ENCODE measurements around the gene FOXO1.
"Not testable (repeated sequence)": the region's sequence is repeated elsewhere in the genome, so short reads cannot be mapped to it uniquely, and the experiment has no call there.

Gene FOXO1

GRCh38 chr13:40666045-40666932, at the start of gene FOXO1:
FOXO1 (minus strand) TSS chr13:40666641; CDS start chr13:40666212, 429 bp downstream.
- peak within 1 kb of the TSS; percentile 91 for H3K4me3 Mint-ChIP-seq
- H3K27me3 Mint-ChIP-seq = no peaks in the 10 kb centered on the region
- no peaks in the 10 kb centered on the region for H3K9me3 Mint-ChIP-seq
- H3K4me1 Mint-ChIP-seq (ENCODE audit: low read depth) = peaks cover 47% of the 10 kb centered on the region
- H3K27ac Mint-ChIP-seq = peak within 1 kb of the TSS; percentile 96
- peak; percentile 92 for DNase-seq
- peaks cover 22% of the 10 kb centered on the region for H3K36me3 Mint-ChIP-seq (ENCODE audit: low read depth)

- H3K36me3 Mint-ChIP-seq (ENCODE audit: low read depth) = peaks cover 65% of the 10 kb centered on the region
- H3K4me1 Mint-ChIP-seq (ENCODE audit: low read depth); H3K4me3 Mint-ChIP-seq; H3K9me3 Mint-ChIP-seq; H3K27me3 Mint-ChIP-seq; H3K27ac Mint-ChIP-seq; DNase-seq: not testable (repeated sequence)
Observed at GRCh38 chr13:40714433-40714832, 48.0 kb upstream of the FOXO1 start.

GRCh38 chr13:40706439-40706838, 40.0 kb upstream of the FOXO1 start:
- peak overlapping the region; percentile 19 for H3K27ac Mint-ChIP-seq
- DNase-seq = no peak
- no peak overlapping the region for H3K4me3 Mint-ChIP-seq
- peaks cover 11% of the 10 kb centered on the region for H3K36me3 Mint-ChIP-seq (ENCODE audit: low read depth)
- peaks cover 22% of the 10 kb centered on the region for H3K9me3 Mint-ChIP-seq
- no peaks in the 10 kb centered on the region for H3K27me3 Mint-ChIP-seq
- peaks cover 19% of the 10 kb centered on the region for H3K4me1 Mint-ChIP-seq (ENCODE audit: low read depth)

GRCh38 chr13:40697711-40698110, 31.3 kb upstream of the FOXO1 start:
- Mint-ChIP-seq H3K9me3 (no peaks in the 10 kb centered on the region), H3K36me3 (ENCODE audit: low read depth) (no peaks in the 10 kb centered on the region), H3K27me3 (no peaks in the 10 kb centered on the region), H3K4me3 (no peak overlapping the region), H3K4me1 (ENCODE audit: low read depth) (no peaks in the 10 kb centered on the region), H3K27ac (no peak overlapping the region)
- DNase-seq = no peak

- DNase-seq = no peak
- Mint-ChIP-seq H3K4me1 (ENCODE audit: low read depth) (no peaks in the 10 kb centered on the region), H3K27ac (peak overlapping the region; percentile 14), H3K9me3 (no peaks in the 10 kb centered on the region), H3K36me3 (ENCODE audit: low read depth) (no peaks in the 10 kb centered on the region), H3K4me3 (no peak overlapping the region), H3K27me3 (no peaks in the 10 kb centered on the region)
Observed at GRCh38 chr13:40694426-40694825, 28.0 kb upstream of the FOXO1 start.

- no peaks in the 10 kb centered on the region for H3K4me1 Mint-ChIP-seq (ENCODE audit: low read depth)
- no peak overlapping the region for H3K4me3 Mint-ChIP-seq
- DNase-seq = no peak
- no peaks in the 10 kb centered on the region for H3K9me3 Mint-ChIP-seq
- no peaks in the 10 kb centered on the region for H3K36me3 Mint-ChIP-seq (ENCODE audit: low read depth)
- no peaks in the 10 kb centered on the region for H3K27me3 Mint-ChIP-seq
- H3K27ac Mint-ChIP-seq = no peak overlapping the region
Observed at GRCh38 chr13:40692946-40693345, 26.5 kb upstream of the FOXO1 start.

GRCh38 chr13:40688781-40689180, 22.3 kb upstream of the FOXO1 start:
- Mint-ChIP-seq H3K9me3 (no peaks in the 10 kb centered on the region), H3K4me1 (ENCODE audit: low read depth) (no peaks in the 10 kb centered on the region), H3K27ac (no peak overlapping the region), H3K36me3 (ENCODE audit: low read depth) (no peaks in the 10 kb centered on the region), H3K27me3 (no peaks in the 10 kb centered on the region), H3K4me3 (no peak overlapping the region)
- no peak for DNase-seq

- peak overlapping the region; percentile 22 for H3K27ac Mint-ChIP-seq
- no peaks in the 10 kb centered on the region for H3K27me3 Mint-ChIP-seq
- H3K4me3 Mint-ChIP-seq = no peak overlapping the region
- peaks cover 16% of the 10 kb centered on the region for H3K4me1 Mint-ChIP-seq (ENCODE audit: low read depth)
- H3K9me3 Mint-ChIP-seq = no peaks in the 10 kb centered on the region
- DNase-seq = no peak
- no peaks in the 10 kb centered on the region for H3K36me3 Mint-ChIP-seq (ENCODE audit: low read depth)
Observed at GRCh38 chr13:40682449-40683240, 16.2 kb upstream of the FOXO1 start.

GRCh38 chr13:40681341-40682146, 15.1 kb upstream of the FOXO1 start:
- H3K36me3 Mint-ChIP-seq (ENCODE audit: low read depth) = no peaks in the 10 kb centered on the region
- H3K4me3 Mint-ChIP-seq = no peak overlapping the region
- H3K27me3 Mint-ChIP-seq = no peaks in the 10 kb centered on the region
- peaks cover 16% of the 10 kb centered on the region for H3K4me1 Mint-ChIP-seq (ENCODE audit: low read depth)
- DNase-seq = no peak
- H3K9me3 Mint-ChIP-seq = no peaks in the 10 kb centered on the region
- H3K27ac Mint-ChIP-seq = no peak overlapping the region

GRCh38 chr13:40680659-40681323, 14.3 kb upstream of the FOXO1 start:
- H3K27me3 Mint-ChIP-seq = no peaks in the 10 kb centered on the region
- no peaks in the 10 kb centered on the region for H3K9me3 Mint-ChIP-seq
- no peak overlapping the region for H3K27ac Mint-ChIP-seq
- no peak for DNase-seq
- peaks cover 16% of the 10 kb centered on the region for H3K4me1 Mint-ChIP-seq (ENCODE audit: low read depth)
- no peak overlapping the region for H3K4me3 Mint-ChIP-seq
- no peaks in the 10 kb centered on the region for H3K36me3 Mint-ChIP-seq (ENCODE audit: low read depth)

- Mint-ChIP-seq H3K4me1 (ENCODE audit: low read depth) (peaks cover 16% of the 10 kb centered on the region), H3K27me3 (no peaks in the 10 kb centered on the region), H3K27ac (no peak overlapping the region), H3K9me3 (no peaks in the 10 kb centered on the region), H3K4me3 (no peak overlapping the region), H3K36me3 (ENCODE audit: low read depth) (no peaks in the 10 kb centered on the region)
- no peak for DNase-seq
Observed at GRCh38 chr13:40679480-40679985, 13.1 kb upstream of the FOXO1 start.

- H3K36me3 Mint-ChIP-seq (ENCODE audit: low read depth) = no peaks in the 10 kb centered on the region
- peaks cover 25% of the 10 kb centered on the region for H3K4me1 Mint-ChIP-seq (ENCODE audit: low read depth)
- H3K27me3 Mint-ChIP-seq = no peaks in the 10 kb centered on the region
- H3K4me3 Mint-ChIP-seq = no peak overlapping the region
- H3K27ac Mint-ChIP-seq = no peak overlapping the region
- no peaks in the 10 kb centered on the region for H3K9me3 Mint-ChIP-seq
- DNase-seq = no peak
Observed at GRCh38 chr13:40677064-40677463, 10.6 kb upstream of the FOXO1 start.

- Mint-ChIP-seq H3K4me1 (ENCODE audit: low read depth) (peaks cover 22% of the 10 kb centered on the region), H3K27ac (no peak overlapping the region), H3K36me3 (ENCODE audit: low read depth) (no peaks in the 10 kb centered on the region), H3K4me3 (no peak overlapping the region), H3K9me3 (no peaks in the 10 kb centered on the region), H3K27me3 (no peaks in the 10 kb centered on the region)
- DNase-seq = no peak
Observed at GRCh38 chr13:40676007-40676406, 9.6 kb upstream of the FOXO1 start.

- H3K27ac Mint-ChIP-seq = peak overlapping the region; percentile 29
Observed at GRCh38 chr13:40673414-40673813, 7.0 kb upstream of the FOXO1 start.

More at GRCh38 chr13:40673414-40673813, 7.0 kb upstream of the FOXO1 start:
- no peak for DNase-seq
- Mint-ChIP-seq H3K4me3 (no peak overlapping the region), H3K36me3 (ENCODE audit: low read depth) (no peaks in the 10 kb centered on the region), H3K9me3 (no peaks in the 10 kb centered on the region), H3K4me1 (ENCODE audit: low read depth) (peaks cover 37% of the 10 kb centered on the region), H3K27me3 (no peaks in the 10 kb centered on the region)

Data from activated T-cell treated with anti-CD3 and anti-CD28 coated beads, Interleukin-2, amount 50 U/mL, for 24 hours (primary cell).